Measurements from ENCODE around the gene SBK3. TPM values are rescaled to one million over a fixed set of nuclear protein-coding genes. Genes with fewer than 3 reads are reported as not detected.

Gene SBK3
- total RNA-seq, 4 donors from 2014 or later, result not detected

- Histone ChIP-seq H3K27me3 (peaks cover 4% of the 10 kb centered on the region), H3K27ac (no peak overlapping the region), H3K36me3 (no peaks in the 10 kb centered on the region), H3K4me3 (no peak overlapping the region), H3K9me3 (no peaks in the 10 kb centered on the region), H3K4me1 (peaks cover 5 to 11% (median 10%) of the 10 kb centered on the region in 4 donors)
- in situ Hi-C loops (cut with MboI; ENCODE audit: low pct_ligation_motif_present in 1 of 4, low pct_unique_long_range_greater_than_20kb in 1 of 4, low sequenced_read_pairs in 3 of 4), result no loop called here
- WGBS, 2 donors (ENCODE audit: low coverage in 1 of 2), result 0 to 40% methylated on average over 2 to 23 of the region's 35 CpGs
- TF ChIP-seq CTCF (IDR thresholded peaks at IDR 0.05) (no peak), EP300 (IDR thresholded peaks at IDR 0.05; ENCODE audit: low read depth) (no peak), POLR2A (IDR thresholded peaks at IDR 0.05) (no peak), POLR2AphosphoS5 (IDR thresholded peaks at IDR 0.05) (no peak)
- peak; percentile 80 for DNase-seq
- intact Hi-C loops (cut with DNase I; ENCODE audit: low total_unique reads), result no loop called here
These were observed 18.8 kb downstream of the SBK3 start for GRCh38 chr19:55526216-55527196.

GRCh38 chr19:55525289-55526101, 19.8 kb downstream of the SBK3 start:
- peaks cover 5 to 11% (median 10%) of the 10 kb centered on the region in 4 donors for H3K4me1 ChIP-seq
- H3K36me3 ChIP-seq, result no peaks in the 10 kb centered on the region
- H3K9me3 ChIP-seq, result no peaks in the 10 kb centered on the region
- WGBS, 2 donors (ENCODE audit: low coverage in 1 of 2), result 52 to 58% methylated on average over 11 to 26 of the region's 29 CpGs
- intact Hi-C loops (cut with DNase I; ENCODE audit: low total_unique reads) (no loop called here), in situ Hi-C loops (cut with MboI; ENCODE audit: low pct_ligation_motif_present in 1 of 4, low pct_unique_long_range_greater_than_20kb in 1 of 4, low sequenced_read_pairs in 3 of 4) (no loop called here)
- H3K4me3 ChIP-seq, result no peak overlapping the region
- DNase-seq, result no peak
- TF ChIP-seq EP300 (IDR thresholded peaks at IDR 0.05; ENCODE audit: low read depth) (no peak), POLR2A (IDR thresholded peaks at IDR 0.05) (no peak)
- H3K27me3 ChIP-seq, result peaks cover 4% of the 10 kb centered on the region
- H3K27ac ChIP-seq, result no peak overlapping the region

GRCh38 chr19:55520691-55521292, 24.6 kb downstream of the SBK3 start:
- Histone ChIP-seq H3K27me3 (no peaks in the 10 kb centered on the region), H3K4me3 (no peak overlapping the region), H3K4me1 (peaks cover 0 to 10% (median 3%) of the 10 kb centered on the region in 4 donors), H3K27ac (no peak overlapping the region), H3K9me3 (no peaks in the 10 kb centered on the region), H3K36me3 (no peaks in the 10 kb centered on the region)
- no peak for DNase-seq
- intact Hi-C loops (cut with DNase I; ENCODE audit: low total_unique reads) (no loop called here), in situ Hi-C loops (cut with MboI; ENCODE audit: low pct_ligation_motif_present in 1 of 4, low pct_unique_long_range_greater_than_20kb in 1 of 4, low sequenced_read_pairs in 3 of 4) (no loop called here)
- WGBS, 2 donors (ENCODE audit: low coverage in 1 of 2), result 69 to 100% methylated on average over 1 to 14 of the region's 14 CpGs
- TF ChIP-seq POLR2AphosphoS5 (IDR thresholded peaks at IDR 0.05), result no peak
- no peak for TF ChIP-seq EP300 (IDR thresholded peaks at IDR 0.05; ENCODE audit: low read depth)
- no peak for TF ChIP-seq POLR2A (IDR thresholded peaks at IDR 0.05)
- TF ChIP-seq CTCF (IDR thresholded peaks at IDR 0.05), result no peak

GRCh38 chr19:55519451-55520311, 25.7 kb downstream of the SBK3 start:
- DNase-seq, result no peak
- H3K4me1 ChIP-seq, result peaks cover 0 to 8% (median 2%) of the 10 kb centered on the region in 4 donors
- no peaks in the 10 kb centered on the region for H3K27me3 ChIP-seq
- TF ChIP-seq POLR2AphosphoS5 (IDR thresholded peaks at IDR 0.05), result no peak
- no peak for TF ChIP-seq CTCF (IDR thresholded peaks at IDR 0.05)
- TF ChIP-seq EP300 (IDR thresholded peaks at IDR 0.05; ENCODE audit: low read depth), result no peak
- no peak for TF ChIP-seq POLR2A (IDR thresholded peaks at IDR 0.05)
- H3K4me3 ChIP-seq, result no peak overlapping the region
- in situ Hi-C loops (cut with MboI; ENCODE audit: low pct_ligation_motif_present in 1 of 4, low pct_unique_long_range_greater_than_20kb in 1 of 4, low sequenced_read_pairs in 3 of 4) (loop anchor here in 2 of 4 donors (10.0 kb wide), 2 partner anchors 85 to 105 kb away; partner anchors contain the start of genes ZNF524 (in 1 of the 2), ZNF784 (in 1 of the 2) and ZNF865 (in 1 of the 2)), intact Hi-C loops (cut with DNase I; ENCODE audit: low total_unique reads) (loop anchor here (5.0 to 10.0 kb wide), 3 partner anchors 65 to 1507 kb away; partner anchors contain the start of gene ZNF579)
- H3K27ac ChIP-seq, result no peak overlapping the region
- no peaks in the 10 kb centered on the region for H3K36me3 ChIP-seq
- no peaks in the 10 kb centered on the region for H3K9me3 ChIP-seq
- 88 to 95% methylated on average over 7 to 10 of the region's 10 CpGs for WGBS, 2 donors (ENCODE audit: low coverage in 1 of 2)

Data from transverse colon (tissue), 4 donors.